Fibroblast of pulmonary artery (primary cell): ENCODE results near the gene P2RX5.

Source experiments
- DNase-seq: peaks from one replicate; pipeline ENCODE4 v3.0.0-alpha.2; 2010; ENCODE audit warnings: low read depth
- H3K4me3 ChIP-seq: replicated peaks from 2 replicates; pipeline ENCODE4 v1.5.1; 2011; ENCODE audit warnings: low read depth, mild to moderate bottlenecking, control low read depth, low read length, moderate library complexity
- TF ChIP-seq, protein P1 (sequence below): IDR thresholded peaks from 2 replicates; pipeline ENCODE4 v1.5.1; 2011; ENCODE audit warnings: mild to moderate bottlenecking, control low read depth, low read length, inconsistent platforms; ENCODE audit errors: missing control alignments

The P2RX5 gene

GRCh38 chr17:3635474-3636153 lies 60.3 kb downstream of the P2RX5 start:
- H3K4me3 ChIP-seq: peak overlapping the region; percentile 85
- TF ChIP-seq, protein P1, sequence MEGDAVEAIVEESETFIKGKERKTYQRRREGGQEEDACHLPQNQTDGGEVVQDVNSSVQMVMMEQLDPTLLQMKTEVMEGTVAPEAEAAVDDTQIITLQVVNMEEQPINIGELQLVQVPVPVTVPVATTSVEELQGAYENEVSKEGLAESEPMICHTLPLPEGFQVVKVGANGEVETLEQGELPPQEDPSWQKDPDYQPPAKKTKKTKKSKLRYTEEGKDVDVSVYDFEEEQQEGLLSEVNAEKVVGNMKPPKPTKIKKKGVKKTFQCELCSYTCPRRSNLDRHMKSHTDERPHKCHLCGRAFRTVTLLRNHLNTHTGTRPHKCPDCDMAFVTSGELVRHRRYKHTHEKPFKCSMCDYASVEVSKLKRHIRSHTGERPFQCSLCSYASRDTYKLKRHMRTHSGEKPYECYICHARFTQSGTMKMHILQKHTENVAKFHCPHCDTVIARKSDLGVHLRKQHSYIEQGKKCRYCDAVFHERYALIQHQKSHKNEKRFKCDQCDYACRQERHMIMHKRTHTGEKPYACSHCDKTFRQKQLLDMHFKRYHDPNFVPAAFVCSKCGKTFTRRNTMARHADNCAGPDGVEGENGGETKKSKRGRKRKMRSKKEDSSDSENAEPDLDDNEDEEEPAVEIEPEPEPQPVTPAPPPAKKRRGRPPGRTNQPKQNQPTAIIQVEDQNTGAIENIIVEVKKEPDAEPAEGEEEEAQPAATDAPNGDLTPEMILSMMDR: no peak
- no peak for DNase-seq

DNA sequence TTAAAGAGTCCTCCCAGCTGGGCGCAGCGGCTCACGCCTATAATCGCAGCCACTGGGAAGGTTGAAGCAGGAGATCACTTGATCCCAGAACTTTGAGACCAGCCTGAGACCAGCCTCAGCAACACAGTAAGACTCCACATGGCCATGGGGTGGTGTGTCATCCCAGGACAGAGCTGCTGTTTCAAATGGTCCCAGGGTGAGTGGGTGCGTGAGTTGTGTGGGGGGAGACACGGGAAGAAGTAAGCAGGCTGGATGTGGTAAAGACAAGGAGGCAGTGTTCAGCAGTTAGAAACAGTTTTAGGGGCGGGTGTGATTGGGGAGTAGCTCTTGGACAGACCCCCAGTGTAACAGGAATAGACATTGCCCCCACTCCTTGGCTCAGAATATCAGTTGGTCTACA lies 63.7 kb downstream of the P2RX5 start:
- TF ChIP-seq, protein P1: no peak
- no peak for DNase-seq
- H3K4me3 ChIP-seq: no peak overlapping the region

- TF ChIP-seq, protein P1: no peak
- H3K4me3 ChIP-seq: no peak overlapping the region
- no peak for DNase-seq
Observed at GRCh38 chr17:3630781-3631180, 65.2 kb downstream of the P2RX5 start.

DNA sequence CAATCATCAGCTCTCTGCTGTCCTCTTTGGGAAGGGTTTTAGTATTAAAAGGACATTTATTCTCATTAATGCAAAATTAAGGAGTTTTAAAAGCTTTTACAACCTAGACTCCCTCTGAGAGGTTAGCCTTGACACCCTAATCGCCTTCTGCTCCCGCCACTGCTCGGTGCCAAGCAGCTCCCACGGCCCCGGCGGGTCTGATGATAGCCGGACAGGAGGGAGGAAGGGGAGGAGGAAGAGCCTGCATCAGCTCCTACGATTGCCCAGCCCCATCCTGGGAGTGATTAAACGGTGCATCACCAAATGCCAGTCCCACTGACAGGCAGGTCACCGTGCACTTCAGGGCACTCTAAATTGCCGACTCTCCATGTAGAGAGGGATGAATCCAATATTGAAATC lies 68.2 kb downstream of the P2RX5 start:
- no peak for DNase-seq
- TF ChIP-seq, protein P1: no peak
- no peak overlapping the region for H3K4me3 ChIP-seq

DNA sequence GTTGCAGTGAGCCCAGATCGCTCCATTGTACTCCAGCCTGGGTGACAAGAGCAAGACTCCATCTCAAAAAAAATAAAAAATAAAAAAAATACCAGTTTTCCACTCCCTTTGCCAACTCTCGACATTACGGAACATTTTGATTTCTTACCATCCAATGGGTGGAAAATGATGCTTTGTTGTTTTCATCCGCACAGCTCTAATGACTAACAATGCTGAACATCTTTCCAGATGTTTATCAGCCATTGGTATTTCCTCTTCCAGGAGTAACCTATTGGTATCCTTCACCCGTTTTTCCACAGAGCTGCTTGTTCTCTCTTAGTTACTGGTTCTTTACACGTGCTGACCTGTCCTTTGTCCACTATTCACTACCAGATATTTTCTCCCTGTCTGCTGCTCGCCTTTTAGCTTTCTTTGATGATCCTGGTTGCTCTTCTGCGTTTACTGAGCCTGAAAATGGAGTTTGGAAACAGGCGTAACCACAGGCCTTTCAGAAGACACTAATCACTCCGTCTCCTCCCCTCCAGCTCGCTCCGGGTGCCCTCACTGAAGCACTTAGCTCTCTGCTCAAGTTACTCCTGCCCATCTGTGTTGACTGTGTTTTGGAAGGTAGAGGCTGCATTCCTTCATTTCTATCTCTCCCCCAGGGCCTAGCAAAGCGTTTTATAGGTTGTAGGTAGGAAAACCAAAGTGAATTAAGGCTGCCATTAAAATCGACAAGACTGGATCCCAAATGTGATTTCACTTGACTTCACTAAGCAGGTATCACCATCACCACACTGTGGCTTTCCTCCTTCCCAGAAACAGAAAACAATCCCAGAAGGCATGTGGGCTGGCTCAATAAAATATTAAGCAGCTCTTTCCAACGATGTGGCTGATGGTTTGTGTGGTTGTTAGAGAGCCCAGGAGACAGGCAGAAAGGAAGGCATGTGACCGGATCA lies 68.9 kb downstream of the P2RX5 start:
- DNase-seq: no peak
- H3K4me3 ChIP-seq: no peak overlapping the region
- TF ChIP-seq, protein P1: no peak
